ENCODE data around the gene FLNB.
"Not testable (repeated sequence)": the region's sequence is repeated elsewhere in the genome, so short reads cannot be mapped to it uniquely, and the experiment has no call there.

FLNB gene

DNA sequence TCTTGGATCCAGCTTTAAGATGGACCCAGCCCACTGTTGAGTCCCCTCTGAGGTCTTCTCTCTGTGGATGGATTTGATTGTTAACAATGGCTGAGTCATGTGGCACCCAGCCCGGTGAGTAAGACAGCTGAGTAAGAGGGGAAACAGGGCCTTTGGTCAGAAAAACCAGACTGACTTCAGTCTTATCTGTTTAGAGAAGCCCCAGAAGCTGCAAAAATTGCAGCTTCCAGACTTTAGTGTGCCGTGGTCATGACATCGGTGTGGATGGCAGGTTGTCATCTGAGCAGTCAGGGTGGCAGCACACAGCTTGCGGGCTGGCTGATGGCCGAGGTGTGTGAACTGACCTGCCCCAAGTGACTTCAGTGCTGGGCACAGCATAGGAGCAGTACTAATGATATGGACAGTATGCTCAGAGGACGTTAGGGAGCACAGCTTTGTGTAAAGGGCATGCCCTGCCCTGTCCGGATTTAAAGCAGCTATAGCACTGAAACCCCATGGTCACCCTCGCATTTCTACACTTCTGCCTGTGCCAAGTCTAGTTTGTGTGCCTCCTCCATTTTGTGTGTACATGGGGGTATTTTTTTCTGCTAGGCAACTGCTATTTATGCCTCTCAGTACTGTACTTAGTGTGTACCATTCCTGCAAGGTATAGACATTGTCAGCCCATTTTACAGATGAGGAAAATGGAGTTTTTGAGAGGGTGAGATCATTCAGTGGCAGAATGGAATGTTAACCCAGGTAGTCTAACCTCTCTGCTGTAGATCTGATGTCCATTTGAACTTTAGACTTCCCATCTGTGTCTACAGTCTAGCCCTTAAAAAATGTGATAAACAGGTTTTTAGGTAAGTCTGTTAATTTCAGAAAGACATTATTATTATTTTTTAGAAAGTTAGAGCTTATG, 44.4 kb downstream of the FLNB start:
- DNase-seq (ENCODE audit: low spot score): no peak

DNA sequence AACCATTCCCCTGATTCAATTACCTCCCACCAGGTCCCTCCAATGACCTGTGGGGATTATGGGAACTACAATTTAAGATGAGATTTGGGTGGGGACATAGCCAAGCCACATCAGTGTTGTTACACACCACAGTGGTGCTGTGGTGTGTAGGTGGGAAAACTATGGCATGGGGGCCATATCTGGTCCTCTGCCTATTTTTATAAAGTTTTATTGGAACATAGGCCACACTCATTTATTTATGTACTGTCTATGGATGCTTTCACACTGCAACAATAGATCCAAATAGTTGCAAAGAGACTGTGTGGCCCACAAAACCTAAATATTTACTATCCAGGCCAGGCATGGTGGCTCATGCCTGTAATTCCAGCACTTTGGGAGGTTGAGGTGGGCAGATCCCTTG, 46.4 kb downstream of the FLNB start:
- no peak for DNase-seq (ENCODE audit: low spot score)

DNA sequence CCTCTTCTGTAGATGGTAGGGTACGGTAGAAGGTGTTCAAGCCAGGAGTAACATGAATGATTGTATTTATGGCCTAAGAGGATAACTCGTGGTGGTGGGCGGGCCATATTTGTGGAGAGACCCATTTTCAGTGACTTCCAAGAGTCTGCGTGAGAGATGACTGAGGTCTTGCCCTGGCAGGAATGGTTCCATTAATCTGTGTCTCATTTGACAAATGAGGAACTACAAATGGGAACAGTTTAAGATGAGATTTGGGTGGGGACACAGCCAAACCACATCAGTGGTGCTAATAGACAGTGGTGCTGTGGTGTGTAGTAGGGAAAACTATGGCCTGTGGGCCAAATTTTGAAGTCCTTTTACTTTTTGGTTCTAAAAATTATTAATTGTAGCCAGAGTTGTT, 47.1 kb downstream of the FLNB start:
- DNase-seq (ENCODE audit: low spot score): no peak

DNA sequence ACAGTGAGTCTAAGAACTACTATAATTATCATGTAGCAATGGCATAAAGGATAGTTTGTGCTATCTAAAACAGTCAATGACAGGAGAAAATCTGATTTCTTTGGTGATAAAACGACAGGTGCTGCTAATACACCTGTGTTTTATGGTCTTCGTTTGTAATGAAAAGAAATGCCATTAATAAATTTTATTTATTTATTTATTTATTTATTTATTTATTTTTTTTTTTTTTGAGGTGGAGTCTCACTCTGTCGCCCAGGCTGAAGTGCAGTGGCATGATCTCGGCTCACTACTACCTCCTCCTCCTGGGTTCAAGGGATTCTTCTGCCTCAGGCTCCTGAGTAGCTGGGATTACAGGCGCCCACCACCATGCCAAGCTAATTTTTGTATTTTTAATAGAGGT, 47.7 kb downstream of the FLNB start:
- DNase-seq (ENCODE audit: low spot score): not testable (repeated sequence)

DNA sequence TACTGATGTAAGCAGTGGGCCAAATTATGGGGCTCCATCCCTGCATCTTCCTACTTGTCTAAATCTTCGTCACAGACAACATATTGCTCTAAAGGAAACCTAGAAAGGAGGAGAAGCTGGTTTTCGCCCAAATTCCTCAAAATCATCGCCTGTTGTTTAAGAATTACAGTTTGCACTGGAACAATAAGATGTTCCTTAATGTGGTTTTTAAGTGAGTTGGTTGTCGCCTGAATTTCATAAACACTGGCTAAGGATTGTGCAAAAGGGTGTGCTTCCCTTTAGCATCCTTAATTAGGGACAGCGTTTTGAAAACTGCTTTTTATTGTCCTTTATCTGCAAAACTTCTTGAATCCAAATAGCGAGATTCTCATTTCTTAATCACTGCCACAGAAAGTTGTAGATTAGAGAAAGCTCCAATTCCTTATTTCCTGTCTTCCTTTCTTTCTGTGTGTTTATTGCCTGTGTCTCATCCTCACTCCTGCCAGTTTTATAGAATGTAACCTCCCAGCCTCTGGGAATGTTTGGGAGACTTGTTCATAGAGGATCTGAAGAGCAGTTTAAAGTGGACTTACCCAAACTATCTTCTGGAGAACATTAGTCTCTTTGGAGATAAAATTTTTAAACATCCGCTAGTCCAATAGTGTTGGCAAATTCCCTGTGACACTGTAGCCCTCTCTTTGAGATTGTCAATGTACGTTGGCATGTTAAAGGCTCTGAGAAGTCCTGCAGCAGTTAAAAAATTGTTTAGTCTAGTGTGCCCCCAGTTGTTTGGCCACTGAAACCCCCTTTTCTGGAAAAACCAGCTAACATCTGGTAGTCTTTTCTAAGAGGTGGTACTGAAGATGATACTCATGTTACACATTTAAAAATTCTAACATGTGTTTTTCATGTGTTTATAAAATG, 50.4 kb downstream of the FLNB start:
- no peak for DNase-seq (ENCODE audit: low spot score)

DNA sequence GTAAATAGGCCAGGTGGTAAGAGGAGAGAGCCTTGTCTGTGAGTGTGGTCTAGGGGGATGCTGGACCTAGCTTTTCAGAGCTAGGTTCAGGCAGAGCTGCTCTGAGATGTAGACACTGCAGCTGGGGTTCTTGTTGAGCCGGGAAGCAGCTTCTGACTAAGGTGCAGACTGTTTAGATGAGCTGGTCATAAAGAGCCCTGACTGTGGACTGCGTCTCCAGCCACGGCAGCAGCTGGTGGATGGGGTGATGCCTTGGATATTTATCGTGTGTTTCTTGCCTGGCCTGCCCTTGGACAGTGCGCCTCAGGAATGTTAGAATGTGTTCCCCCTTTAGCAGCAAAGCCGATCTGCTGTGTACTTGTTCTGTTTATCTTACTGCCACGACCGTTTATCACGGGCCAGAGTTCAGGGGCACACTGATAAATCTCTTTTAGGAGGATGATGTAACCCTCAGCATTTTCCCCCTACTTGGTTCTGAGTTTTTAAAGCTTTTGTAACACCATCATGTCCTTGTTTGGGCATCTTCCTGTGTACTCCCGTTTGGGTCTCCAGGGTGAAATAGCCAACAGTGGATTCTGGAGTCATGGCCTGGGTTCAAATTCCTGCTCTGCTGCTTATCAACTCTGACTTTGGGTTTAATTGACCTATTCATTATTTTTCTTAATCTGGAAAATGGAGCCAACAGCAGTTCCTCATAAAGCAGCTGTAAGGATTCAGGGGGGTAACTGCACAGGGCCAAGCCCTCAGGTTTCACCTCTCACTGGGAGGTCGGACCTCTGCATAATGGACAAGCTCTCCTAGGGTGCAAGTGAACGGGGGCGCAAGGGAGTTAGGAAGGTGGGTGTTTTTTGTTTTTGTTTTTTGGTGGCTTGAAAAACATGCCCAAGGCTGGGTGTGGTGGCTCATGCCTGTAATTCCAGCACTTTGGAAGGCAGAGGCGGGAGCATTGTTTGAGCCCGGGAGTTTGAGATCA, 51.4 kb downstream of the FLNB start:
- no peak for DNase-seq (ENCODE audit: low spot score)

DNA sequence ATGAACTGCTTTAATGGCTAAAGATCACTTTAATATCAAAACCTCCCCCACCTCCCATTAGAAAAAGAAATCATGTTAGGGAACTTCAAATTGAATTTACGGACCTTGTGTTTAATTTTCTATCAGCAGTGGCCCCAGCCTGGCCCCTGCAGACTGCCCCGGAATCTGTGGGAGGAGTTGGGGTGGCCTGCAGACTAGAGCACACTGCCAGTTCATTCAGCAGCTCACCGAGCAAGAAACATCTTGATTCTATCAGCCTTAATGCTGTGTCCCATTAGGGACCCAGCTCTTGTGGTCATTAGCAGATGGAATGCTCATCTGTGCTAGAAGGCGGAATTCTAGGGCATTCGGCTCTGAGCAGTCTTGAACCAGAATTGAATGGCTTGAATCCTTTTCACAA, 54.2 kb downstream of the FLNB start:
- DNase-seq (ENCODE audit: low spot score): no peak

DNA sequence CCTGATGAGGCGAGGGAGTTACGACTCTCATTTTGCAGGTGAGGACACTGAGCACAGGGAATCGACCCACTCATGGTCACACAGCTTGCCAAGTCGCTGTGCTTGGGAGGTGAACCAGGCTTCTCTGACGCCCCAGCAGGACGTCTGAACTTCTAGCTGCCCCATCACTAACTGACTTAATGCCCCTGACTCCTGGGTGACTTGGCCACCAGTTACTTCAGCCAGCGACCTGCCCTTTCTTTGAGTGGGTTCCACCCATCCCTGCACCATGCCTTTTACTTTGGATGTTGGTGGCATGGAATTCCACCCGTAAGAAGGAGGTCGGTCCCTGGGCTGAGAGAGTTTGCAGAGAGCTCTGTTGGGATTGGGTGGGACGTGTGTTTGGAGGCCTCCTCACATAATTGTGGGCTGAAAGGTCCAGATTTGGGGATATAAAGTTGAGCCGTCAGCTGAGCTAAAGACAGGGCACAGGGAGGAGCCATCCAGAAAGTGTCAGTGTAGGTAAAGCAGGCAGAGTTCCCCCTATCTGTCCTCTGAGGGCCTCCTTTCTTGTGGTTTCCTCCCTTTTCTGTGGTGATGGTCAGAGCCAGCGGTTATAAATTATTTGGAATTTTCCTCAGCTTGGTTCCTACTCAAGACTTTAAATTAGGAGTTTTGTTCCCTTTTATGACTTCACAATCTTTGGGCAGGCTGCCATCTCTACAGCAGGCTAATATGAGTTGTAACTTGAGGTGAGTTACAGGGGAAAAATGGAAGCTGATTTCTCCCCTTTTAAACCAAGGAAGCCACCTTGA, 55.0 kb downstream of the FLNB start:
- DNase-seq (ENCODE audit: low spot score): no peak

DNA sequence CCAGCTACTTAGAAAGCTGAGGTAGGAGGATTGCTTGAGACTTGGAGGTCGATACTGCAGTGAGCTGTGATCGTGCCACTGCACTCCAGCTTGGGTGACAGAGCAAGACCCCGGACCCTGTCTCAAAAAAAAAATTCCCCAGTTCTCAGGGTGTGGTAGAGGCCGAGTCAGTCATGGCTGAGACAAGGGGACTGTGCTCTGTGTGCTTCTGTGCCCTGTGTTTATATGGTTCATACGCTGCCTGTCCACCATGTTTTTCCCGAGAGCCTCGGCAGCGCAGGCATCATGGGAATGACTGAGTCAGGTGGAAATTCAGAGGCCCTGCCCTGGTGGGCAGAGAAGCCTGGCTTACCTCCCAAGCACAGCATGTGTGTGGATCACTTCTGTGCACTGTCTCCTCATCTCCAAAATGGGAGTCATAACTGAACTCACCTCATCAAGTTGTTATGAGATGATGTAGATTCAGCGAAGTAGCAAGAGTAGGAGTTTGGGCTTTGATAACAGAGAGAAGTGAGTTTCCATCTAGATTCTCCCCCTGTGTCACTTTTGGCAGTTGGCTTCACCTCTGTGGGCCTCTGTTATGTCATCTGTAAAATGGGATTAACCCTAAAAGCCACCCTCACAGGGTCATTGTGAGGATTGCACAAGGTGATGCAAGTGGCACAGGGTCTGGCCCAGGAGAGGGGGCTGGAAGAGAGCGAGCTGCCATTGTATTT, 56.9 kb downstream of the FLNB start:
- no peak for DNase-seq (ENCODE audit: low spot score)

DNA sequence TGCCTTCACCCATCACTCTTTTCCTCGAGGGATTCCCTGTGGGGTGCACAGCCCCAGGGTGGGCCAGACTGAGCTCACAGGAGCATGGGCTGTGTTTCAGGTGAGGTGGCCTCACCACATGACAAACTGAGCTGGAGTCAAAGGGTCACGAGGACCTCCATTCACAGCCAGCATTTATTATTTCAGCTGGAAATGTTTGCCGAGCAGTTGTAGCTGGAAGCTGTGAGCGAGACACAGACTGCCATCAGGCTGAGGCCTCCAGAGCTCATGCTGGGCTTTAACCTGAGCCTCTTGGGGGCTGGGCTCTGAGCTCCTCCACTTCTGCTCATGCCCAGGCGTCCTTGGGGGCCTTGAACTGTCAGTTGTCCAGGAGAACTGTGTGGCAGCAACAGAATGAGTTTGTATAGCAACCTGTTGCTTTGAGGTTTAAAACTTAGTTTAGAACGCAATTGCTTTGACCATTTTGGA, 57.5 kb downstream of the FLNB start:
- no peak for DNase-seq (ENCODE audit: low spot score)

DNA sequence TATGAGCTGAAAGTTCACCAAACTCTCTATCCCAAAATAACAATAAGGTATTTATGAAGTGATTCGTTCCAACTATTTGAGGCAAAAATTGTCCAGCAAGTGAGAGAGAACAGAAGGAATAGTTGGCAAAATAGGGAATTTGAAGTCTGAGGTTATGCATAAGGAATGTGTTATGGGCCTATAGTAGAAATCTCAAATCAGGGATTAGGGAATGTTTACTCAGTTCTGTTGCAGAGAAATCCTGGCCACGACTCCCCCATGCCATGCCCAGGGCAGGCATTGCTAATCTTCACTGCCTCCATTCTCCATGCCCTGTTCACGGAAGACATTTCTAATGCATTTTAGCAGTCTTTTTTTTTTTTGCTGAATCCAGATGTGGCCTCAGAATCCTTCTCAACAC, 58.6 kb downstream of the FLNB start:
- no peak for DNase-seq (ENCODE audit: low spot score)

DNA sequence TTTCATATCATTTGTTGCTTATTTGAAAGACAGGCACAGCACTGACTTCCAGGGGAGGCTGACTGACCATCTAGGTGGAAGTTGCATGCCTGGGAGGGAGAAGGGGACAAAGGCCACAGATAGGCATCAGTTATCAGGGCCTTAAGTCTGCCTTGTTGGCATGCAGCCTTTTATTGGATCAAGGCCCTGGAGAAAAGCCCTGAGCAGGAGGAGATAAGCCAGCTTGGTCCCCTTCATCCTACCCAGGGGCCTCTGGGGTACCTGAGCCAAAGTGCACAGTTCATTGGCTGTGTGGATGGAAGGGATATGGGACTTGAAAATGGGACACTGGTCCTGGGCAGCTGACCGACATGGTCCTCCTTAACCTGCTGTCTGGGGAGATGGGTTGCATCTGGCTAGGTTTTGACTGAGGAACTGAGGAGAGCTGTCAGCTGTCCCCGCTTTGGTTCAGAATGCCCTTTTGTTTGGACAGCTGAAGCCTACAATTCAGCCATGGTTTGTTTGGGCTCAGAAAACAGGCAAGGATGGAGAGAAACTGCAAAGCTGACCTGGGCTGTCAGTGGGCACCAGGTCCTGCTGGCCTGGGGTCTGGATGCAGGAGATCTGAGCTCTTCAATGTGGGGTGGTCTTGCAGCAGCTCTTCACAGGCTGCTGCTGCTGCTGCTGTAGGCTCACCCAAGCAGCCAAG, 60.0 kb downstream of the FLNB start:
- DNase-seq (ENCODE audit: low spot score): no peak

DNA sequence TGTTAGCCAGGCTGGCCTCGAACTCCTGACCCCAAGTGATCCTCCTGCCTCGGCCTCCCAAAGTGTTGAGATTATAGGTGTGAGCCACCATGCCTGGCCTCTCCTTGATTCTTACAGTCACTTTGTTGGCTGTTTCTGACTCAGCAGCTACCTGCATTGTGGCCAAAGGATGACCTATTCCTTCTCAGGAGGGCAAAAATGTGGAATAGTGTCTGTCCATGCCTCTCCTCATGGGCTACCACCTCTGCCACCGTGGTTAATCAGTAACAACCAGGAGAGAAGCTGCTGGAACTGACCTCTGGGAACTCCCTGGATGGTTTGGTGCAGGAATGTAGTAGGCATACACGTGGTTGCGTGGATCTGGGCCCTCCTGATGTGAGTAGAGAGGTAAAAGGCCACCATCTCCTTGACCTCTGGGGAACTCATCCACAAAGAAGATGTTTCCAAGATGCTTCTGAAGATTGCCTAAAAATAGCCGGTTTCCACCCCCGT, 63.3 kb downstream of the FLNB start:
- no peak for DNase-seq (ENCODE audit: low spot score)

DNA sequence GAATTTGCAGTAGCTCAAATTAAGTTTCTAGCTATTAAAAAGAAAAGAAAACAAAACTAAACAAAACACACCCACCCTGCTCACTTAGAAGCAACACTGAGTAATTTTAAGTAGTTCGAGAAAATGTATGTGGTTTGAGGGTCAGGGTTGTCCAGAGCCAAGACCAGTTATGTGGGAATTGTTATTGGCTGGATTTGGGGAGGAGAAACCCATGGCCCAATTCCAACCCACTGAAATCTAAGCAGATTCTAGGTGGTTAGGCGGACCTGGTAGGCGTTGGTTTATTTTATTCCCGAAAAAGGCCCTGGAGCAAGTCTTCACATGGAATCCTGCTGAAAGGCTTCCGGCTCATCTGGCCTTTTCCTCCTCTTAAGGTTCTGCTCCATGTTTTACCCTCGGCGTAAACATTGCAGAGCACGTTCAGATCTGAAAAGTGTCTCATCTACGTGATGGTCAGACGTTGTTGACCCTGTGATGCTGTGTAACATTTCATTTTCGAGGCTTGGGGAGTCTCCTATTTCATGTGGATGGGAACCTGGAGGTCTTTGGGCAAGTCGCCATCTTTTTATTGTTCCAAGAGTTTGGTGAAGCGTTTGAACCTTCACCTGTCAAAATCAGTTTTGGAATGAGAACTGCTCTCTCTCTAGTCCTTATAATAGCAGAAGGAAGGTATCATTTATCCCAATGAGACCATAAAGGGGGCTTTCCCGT, 64.0 kb downstream of the FLNB start:
- DNase-seq (ENCODE audit: low spot score): no peak

DNA sequence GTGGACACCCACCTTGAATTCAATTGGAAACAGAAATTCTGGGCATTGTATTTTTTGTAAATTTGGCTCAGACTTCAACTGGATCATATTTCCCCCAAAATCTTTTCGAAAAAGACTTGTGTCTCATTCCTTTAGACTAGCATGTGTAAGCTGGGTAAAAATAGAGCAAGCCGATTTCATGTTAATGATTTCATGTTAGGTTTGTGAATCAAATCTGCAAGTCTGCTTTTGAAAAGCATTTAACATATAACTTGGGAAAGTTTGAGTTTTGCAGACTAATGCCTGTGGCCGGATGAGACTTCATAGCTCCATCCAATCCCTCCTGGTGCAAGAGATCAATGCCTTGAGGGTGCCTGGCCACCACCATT, 64.5 kb downstream of the FLNB start:
- DNase-seq (ENCODE audit: low spot score): no peak

DNA sequence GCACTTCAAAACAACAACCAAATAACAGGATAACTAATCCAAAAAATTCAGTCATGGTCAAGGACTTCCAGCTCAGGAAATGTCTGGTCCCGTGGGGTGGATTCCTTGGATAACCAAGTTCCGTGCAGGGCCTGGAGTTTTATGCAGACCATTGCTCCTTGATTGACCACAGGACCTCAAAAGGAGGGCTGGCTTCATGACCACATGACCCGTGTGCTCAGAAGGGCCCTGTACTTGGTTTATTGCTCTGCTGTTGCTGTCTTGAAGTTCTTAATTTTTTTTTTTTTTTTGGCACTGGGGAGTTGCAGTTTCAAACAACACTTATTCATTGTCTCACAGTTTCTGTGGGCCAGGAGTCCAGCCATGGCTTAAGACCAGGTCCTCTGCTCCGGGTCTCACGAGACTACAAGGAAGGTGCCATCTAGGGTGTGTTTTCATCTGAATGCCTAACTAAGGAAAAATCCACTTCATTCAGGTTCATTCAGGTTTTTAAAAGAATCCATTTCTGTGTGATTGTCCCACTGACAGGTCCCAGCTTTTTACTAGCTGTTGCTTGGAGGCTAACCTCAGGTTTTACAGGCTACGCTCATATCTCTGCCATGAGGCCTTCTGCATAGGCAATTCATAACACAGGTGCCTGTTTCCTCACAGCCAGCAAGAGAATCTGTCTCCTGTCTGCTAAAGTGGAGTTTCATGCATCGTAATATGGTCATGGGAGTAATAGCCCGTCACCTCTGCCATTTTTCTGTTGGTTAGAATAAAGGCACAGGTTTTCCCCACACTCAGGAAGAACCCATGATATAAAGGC, 65.3 kb downstream of the FLNB start:
- no peak for DNase-seq (ENCODE audit: low spot score)

DNA sequence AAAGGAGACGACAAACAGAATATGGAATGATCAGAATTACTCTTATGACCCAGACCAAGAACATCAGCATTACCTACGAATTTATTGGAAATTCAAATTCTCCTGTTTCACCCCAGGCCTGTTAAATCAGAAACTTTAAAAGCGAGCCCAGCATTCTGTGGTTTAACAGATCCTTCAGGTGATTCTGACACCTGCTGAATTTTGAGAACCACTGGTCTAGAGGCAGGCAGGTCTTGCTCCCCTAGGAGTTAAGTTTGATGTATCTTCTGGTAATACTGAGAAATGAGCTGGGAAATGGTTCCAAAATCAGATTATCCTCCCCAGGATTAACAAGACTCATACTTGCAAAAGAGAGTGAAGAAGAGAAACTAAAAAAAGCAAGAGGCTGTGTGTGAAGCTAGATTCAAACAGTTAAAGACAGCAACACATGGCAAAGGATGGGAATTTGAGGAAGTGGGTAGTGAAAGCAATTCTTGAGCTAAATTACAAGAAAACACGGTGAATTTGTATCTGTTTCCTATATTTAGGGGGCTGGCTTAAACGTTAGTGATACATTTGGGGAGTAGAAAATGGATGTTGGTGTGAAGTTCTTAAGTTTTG, 66.0 kb downstream of the FLNB start:
- DNase-seq (ENCODE audit: low spot score): no peak

DNA sequence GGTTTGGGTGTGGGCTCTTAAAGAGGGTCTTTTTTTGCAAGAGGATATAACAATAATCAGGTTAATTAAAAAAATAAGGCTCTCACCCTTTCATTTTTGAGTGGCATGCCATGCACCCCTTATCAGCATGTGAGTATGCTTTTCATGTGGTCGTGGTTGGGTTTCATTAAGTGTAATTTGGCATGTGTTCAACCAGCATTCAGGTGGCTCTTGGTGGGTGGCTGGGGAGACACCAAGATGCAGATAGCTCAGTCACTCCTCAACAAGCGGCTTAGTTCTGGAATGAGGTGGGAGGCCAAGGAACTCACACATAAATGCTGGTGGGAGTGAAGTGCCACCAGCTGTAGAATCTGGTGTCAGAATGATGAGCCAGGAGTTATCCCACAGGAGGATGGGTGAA, 66.8 kb downstream of the FLNB start:
- no peak for DNase-seq (ENCODE audit: low spot score)
